ENCODE measurements around the gene TSPAN4.

TSPAN4 gene

DNA sequence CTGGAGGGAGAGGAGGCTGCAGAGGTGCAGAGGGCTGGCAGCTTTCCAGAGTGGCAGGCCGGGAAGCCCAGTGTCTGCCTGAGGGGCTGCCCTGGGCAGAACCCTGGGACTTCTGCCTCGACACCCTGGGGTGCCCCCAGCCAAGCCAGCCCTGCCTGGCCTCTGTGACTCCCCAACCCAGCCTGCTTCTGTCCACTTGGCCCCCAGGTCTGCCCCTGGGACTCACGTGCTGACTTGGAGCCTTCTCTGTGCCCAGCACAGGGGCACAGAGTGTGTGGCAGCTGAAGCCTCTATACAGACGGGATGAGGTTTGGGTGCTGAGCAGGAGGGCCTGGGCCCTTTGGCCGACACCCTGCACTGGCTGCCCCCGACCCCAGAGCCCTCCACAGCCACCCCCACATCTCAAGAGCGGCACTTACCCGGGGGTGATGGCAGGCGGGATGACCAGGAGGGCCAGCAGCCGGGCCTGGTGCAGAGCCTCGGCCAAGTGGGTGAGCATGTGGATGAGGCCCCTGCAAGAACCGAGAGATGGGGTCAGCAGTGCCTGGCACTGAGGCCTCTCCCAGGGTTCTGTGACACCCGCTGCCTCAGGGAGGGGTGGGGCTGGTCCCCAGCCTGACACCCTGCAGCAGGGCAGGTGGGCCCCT is 50.5 kb downstream of the TSPAN4 start:
- Histone ChIP-seq H3K4me3 (ENCODE audit: low read depth, low read length) (no peak overlapping the region), H3K27ac (no peak overlapping the region), H3K36me3 (replicated peaks) (no peaks in the 10 kb centered on the region), H3K27me3 (replicated peaks) (no peaks in the 10 kb centered on the region)
- in situ Hi-C loops (cut with HindIII; ENCODE audit: low pct_ligation_motif_present, low sequenced_read_pairs), result no loop called here
- DNase-seq, result no peak
- TF ChIP-seq, protein P1, sequence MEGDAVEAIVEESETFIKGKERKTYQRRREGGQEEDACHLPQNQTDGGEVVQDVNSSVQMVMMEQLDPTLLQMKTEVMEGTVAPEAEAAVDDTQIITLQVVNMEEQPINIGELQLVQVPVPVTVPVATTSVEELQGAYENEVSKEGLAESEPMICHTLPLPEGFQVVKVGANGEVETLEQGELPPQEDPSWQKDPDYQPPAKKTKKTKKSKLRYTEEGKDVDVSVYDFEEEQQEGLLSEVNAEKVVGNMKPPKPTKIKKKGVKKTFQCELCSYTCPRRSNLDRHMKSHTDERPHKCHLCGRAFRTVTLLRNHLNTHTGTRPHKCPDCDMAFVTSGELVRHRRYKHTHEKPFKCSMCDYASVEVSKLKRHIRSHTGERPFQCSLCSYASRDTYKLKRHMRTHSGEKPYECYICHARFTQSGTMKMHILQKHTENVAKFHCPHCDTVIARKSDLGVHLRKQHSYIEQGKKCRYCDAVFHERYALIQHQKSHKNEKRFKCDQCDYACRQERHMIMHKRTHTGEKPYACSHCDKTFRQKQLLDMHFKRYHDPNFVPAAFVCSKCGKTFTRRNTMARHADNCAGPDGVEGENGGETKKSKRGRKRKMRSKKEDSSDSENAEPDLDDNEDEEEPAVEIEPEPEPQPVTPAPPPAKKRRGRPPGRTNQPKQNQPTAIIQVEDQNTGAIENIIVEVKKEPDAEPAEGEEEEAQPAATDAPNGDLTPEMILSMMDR (IDR thresholded peaks at IDR 0.05; ENCODE audit: low read depth, low read length, missing control alignments), result no peak

DNA sequence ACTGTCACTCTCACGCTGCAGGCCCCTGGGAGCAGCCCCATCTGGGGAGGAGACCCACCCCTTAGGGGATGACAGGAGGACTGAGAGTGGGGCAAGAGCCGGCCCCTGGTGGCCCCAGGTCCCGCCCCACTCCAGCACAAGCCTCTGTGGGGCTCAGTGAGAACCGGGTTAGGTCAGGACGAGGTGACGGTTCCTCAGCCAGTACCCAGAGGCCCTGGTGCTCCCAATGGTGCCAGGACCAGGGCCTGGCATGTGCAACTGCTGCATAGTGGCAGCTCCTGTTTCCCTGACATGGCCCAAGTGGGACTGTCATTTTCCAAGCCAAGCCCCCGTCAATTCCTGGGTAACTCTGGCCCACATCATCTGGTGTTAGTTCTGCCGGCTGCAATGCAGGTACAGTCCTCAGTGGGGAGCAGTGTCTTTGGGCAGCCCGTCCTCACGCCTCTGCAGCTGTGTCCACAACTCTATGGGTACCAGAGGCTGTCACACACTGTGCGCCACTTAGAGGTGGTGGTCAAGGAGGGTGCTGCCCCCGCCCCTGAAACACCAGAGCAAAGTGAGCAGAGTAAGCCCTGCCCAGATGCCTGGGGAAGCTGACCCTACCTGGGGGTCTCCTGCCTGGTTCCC is 52.0 kb downstream of the TSPAN4 start:
- in situ Hi-C loops (cut with HindIII; ENCODE audit: low pct_ligation_motif_present, low sequenced_read_pairs), result no loop called here
- Histone ChIP-seq H3K4me3 (ENCODE audit: low read depth, low read length) (no peak overlapping the region), H3K36me3 (replicated peaks) (peaks cover 15% of the 10 kb centered on the region), H3K27me3 (replicated peaks) (no peaks in the 10 kb centered on the region), H3K27ac (no peak overlapping the region)
- TF ChIP-seq, protein P1 (IDR thresholded peaks at IDR 0.05; ENCODE audit: low read depth, low read length, missing control alignments), result peak; percentile 39
- no peak for DNase-seq

DNA sequence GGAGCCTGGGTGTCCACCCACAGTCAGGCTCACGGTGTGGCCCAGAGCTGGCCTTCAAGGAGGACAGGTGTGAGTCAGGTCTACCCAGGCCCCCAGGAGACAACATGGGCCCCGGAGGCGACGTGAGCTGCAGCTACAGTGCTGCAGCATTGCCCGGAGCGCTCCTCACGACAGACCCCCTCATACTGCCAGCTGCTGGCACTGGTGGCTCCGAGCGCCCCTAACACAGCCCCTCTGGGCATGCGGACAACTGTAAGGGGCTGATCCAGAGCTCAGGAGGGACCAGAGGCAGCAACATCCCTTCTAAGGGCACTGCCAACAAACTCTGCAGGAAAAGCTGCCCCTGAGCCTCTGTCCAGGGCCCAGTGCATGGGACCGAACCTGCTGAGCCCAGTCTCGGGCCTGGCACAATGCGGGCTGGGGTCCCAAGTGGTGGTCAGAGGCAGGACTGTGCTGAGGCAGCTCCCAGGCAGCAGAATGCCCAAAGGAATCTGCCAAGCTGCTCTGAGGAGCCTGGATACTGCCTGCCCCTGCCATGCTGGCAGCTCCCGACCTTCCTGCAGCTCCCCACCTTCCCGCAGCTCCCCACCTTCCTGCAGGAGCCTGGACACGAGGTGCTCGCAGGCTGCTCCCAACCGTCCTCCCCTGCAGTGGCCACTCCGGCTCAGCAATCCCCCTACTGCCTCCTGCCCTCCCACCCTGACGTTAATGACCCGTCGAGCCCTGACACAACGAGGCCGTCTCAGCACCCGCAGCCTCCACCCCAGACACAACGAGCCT is 52.9 kb downstream of the TSPAN4 start:
- peaks cover 22% of the 10 kb centered on the region for H3K36me3 ChIP-seq (replicated peaks)
- no peaks in the 10 kb centered on the region for H3K27me3 ChIP-seq (replicated peaks)
- in situ Hi-C loops (cut with HindIII; ENCODE audit: low pct_ligation_motif_present, low sequenced_read_pairs), result no loop called here
- DNase-seq, result no peak
- H3K27ac ChIP-seq, result no peak overlapping the region
- TF ChIP-seq, protein P1 (IDR thresholded peaks at IDR 0.05; ENCODE audit: low read depth, low read length, missing control alignments), result no peak
- H3K4me3 ChIP-seq (ENCODE audit: low read depth, low read length), result no peak overlapping the region

DNA sequence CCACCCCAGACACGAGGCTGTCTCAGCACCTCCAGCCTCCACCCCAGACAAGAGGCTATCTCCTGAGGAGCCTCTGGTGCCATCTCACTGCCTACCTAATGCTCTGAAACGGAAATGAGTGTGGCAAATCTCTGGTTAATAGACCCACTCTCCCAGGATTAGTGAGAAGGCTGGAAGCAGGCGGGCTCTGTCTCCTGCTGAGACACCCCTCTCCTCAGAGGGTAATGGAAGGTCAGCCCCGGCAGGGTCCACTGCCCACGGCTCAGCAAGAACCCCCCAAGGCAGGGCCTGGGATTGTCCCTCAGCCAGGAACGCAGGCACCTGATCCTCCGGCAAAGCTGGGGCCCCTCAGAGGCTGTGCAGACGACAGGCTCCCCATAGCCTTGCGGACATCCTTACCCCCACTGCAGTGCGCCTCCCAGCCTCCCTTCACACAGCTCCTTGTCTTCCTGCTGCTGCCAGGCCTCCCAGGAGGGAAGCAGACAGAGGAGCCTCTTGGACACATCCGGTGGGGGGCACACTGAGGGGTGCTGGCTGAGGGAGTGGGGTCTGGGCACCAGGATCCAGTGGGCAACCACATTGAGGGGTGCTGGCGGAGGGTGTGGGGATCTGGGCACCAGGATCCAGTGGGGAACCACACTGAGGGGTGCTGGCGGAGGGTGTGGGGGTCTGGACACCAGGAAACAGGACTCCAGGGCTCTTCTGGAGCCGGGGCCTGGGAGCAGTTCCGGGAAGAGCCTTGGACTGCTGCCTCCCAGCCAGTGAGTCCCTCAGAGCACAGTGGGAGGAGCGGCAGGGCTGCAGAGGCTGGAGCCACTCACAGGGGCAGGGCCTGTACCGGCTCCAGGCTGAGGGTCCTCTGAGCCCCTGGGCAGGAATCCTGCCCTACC is 54.8 kb downstream of the TSPAN4 start:
- Histone ChIP-seq H3K4me3 (ENCODE audit: low read depth, low read length) (no peak overlapping the region), H3K27me3 (replicated peaks) (no peaks in the 10 kb centered on the region), H3K27ac (no peak overlapping the region), H3K36me3 (replicated peaks) (peaks cover 40% of the 10 kb centered on the region)
- in situ Hi-C loops (cut with HindIII; ENCODE audit: low pct_ligation_motif_present, low sequenced_read_pairs), result no loop called here
- DNase-seq, result no peak
- TF ChIP-seq, protein P1 (IDR thresholded peaks at IDR 0.05; ENCODE audit: low read depth, low read length, missing control alignments), result no peak

DNA sequence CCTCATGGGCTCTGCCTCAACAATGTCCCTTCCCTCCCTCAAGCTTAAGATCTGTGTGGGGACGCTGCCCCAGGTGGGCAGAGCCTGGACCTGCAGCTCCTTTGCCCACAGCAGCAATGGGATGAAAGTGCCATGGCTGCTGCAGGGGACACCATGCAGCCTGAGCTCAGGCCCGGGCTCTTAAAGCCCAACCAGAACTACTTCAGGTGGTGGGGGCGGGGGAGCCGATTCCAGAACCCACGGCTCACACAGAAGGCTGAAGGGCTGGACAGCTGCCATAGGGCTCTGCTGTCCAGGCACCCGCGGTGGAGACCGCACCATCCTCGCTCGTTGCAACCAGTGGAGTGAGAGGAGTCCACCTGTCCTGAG is 55.5 kb downstream of the TSPAN4 start:
- in situ Hi-C loops (cut with HindIII; ENCODE audit: low pct_ligation_motif_present, low sequenced_read_pairs), result no loop called here
- no peak overlapping the region for H3K4me3 ChIP-seq (ENCODE audit: low read depth, low read length)
- peaks cover 47% of the 10 kb centered on the region for H3K36me3 ChIP-seq (replicated peaks)
- no peak for DNase-seq
- no peak overlapping the region for H3K27ac ChIP-seq
- no peaks in the 10 kb centered on the region for H3K27me3 ChIP-seq (replicated peaks)
- TF ChIP-seq, protein P1 (IDR thresholded peaks at IDR 0.05; ENCODE audit: low read depth, low read length, missing control alignments), result peak; percentile 62
